Right lobe of liver (tissue), 4 donors: ENCODE measurements around the gene CFAP61.

Experiments
- CTCF ChIP-seq, 4 donors: fragments of 200-600 bp in 3 of 4; fragments of 450-650 bp in 1 of 4; IDR thresholded peaks; one replicate each; pipeline versions ENCODE4 v1.5.1 to v1.8.0; 2016 to 2022; ENCODE audit warnings: antibody characterized with exemption in 4 of 4, mild to moderate bottlenecking in 2 of 4
- POLR2A ChIP-seq: fragments of 450-650 bp; IDR thresholded peaks from one replicate; pipeline ENCODE4 v1.6.1; 2017; ENCODE audit warnings: antibody characterized with exemption, mild to moderate bottlenecking
- donor health status: DM: no; HTN: no; CAD: no.
- donor health status: DM: no; HTN: no; CAD: no.
- donor health status: DM: no; HTN: yes; CAD: no.

- TF ChIP-seq POLR2A (no peak), CTCF (IDR thresholded peaks at IDR 0.05) (no peak)
Observed at GRCh38 chr20:20198011-20198410, 145.7 kb downstream of the CFAP61 start.
